Esophagus squamous epithelium (tissue), 5 donors: Measurements from ENCODE around the gene TIPIN. TPM values are rescaled to one million over a fixed set of nuclear protein-coding genes. Genes with fewer than 3 reads are reported as not detected.
A peak's percentile ranks its signal among the peaks of the same experiment; 100 is the strongest.
"Not testable (repeated sequence)": the region's sequence is repeated elsewhere in the genome, so short reads cannot be mapped to it uniquely, and the experiment has no call there.

ENCODE experiments used
- DNase-seq: peaks from one replicate; lab custom pipeline; 2025; lab: John Stamatoyannopoulos, UW
- H3K27ac ChIP-seq, 4 donors: fragments of 200-600 bp; sonication (generic); one replicate each; pipeline ENCODE4 v1.5.1; 2016 to 2019; ENCODE audit warnings: mild to moderate bottlenecking in 1 of 4
- H3K27me3 ChIP-seq, 4 donors: fragments of 200-600 bp; sonication (generic); 1 replicate in 3 of 4; 2 replicates in 1 of 4; pipeline versions ENCODE4 v1.5.1 to v1.6.0; 2017 to 2021; ENCODE audit warnings: antibody characterized with exemption in 1 of 4
- H3K36me3 ChIP-seq, 3 donors: fragments of 200-600 bp; sonication (generic); one replicate each; pipeline ENCODE4 v1.5.1; 2016 to 2019
- H3K4me1 ChIP-seq, 3 donors: fragments of 200-600 bp; sonication (generic); one replicate each; pipeline ENCODE4 v1.5.1; 2017 to 2019
- H3K4me3 ChIP-seq, 4 donors: fragments of 200-600 bp; sonication (generic); 1 replicate in 3 of 4; 2 replicates in 1 of 4; pipeline ENCODE4 v1.5.1; 2016 to 2019; ENCODE audit warnings: mild to moderate bottlenecking in 2 of 4, moderate library complexity in 1 of 4
- H3K9me3 ChIP-seq, 3 donors: fragments of 200-600 bp; sonication (generic); one replicate each; pipeline ENCODE4 v1.5.1; 2016 to 2019
- POLR2A ChIP-seq, 4 donors: fragments of 450-650 bp; IDR thresholded peaks; one replicate each; pipeline ENCODE4 v1.6.1; 2017; ENCODE audit warnings: antibody characterized with exemption in 4 of 4, mild to moderate bottlenecking in 4 of 4, moderate library complexity in 3 of 4
- WGBS, 2 donors: methylation state at CpG; one replicate each; pipeline ENCODE4 v1.1.5; 2018; 5-methylcytosine and 5-hydroxymethylcytosine counted together
- intact Hi-C: fragments of 100-400 bp; cut with DNase I; formaldehyde crosslinking; loops from one replicate; pipeline ENCODE4 v1.15.0; 2022
- total RNA-seq, 4 donors: library from RNA; depleted of rRNA; stranded (reverse); fragments of >200 nt; gene quantifications; one replicate each; pipeline ENCODE4 v1.1.0, GENCODE V29; 2016
- TF ChIP-seq, protein P1 (sequence below), 6 experiments: fragments of 450-650 bp in 4 of 6; fragments of 200-600 bp in 2 of 6; sonication (generic) in 2 of 6; IDR thresholded peaks; one replicate each; pipeline ENCODE4 v1.5.1; 2016 to 2019; ENCODE audit warnings: antibody characterized with exemption in 6 of 6, mild to moderate bottlenecking in 4 of 6, moderate library complexity in 4 of 6
- donor health status: DM: yes; HTN: yes; CAD: no.

TIPIN gene
- total RNA-seq, 4 donors from 2014 or later, result 2.5 to 10.0 (median 6.7) TPM

GRCh38 chr15:66356077-66356358 is 467 bp downstream of the TIPIN start:
- H3K4me3 ChIP-seq, result peak overlapping the region; percentile 44 to 89 (median 74)
- peak overlapping the region; percentile 74 to 92 (median 88) for H3K27ac ChIP-seq
- intact Hi-C loops, result no loop called here
- no peaks in the 10 kb centered on the region for H3K9me3 ChIP-seq
- WGBS, 2 donors, result 3 to 4% methylated on average over 10 to 12 of the region's 12 CpGs
- H3K4me1 ChIP-seq, result peaks cover 0 to 22% (median 0%) of the 10 kb centered on the region in 3 donors
- DNase-seq, result no peak
- H3K27me3 ChIP-seq, result no peaks in the 10 kb centered on the region
- peaks cover 0 to 19% (median 0%) of the 10 kb centered on the region in 3 donors for H3K36me3 ChIP-seq
- TF ChIP-seq POLR2A (IDR thresholded peaks at IDR 0.05), result no peak

GRCh38 chr15:66348530-66348929 is 8.0 kb downstream of the TIPIN start:
- H3K4me3 ChIP-seq, H3K27me3 ChIP-seq, H3K9me3 ChIP-seq, DNase-seq, H3K4me1 ChIP-seq, H3K27ac ChIP-seq, intact Hi-C loops: not testable (repeated sequence)
- WGBS, 2 donors, result 40 to 45% methylated on average over 4 to 5 of the region's 5 CpGs
- peaks cover 0 to 70% (median 0%) of the 10 kb centered on the region in 3 donors for H3K36me3 ChIP-seq

DNA sequence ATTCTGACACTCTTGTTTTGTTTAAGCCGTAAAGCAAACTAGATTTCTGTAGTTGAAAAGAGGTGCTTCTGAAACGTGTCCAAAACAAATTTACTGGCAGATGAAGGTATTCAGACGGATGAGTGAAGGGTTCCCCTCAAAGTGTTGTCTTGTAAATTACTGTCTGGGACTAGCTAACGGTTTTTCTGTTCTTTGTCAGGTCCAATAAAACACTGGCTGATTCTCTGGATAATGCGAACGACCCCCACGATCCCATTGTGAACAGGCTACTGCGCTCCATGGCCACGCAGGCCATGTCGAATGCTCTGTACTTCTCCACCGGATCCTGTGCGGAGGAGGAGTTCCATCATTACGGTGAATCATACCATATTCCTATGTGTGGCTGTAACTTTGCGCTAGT is 27.7 kb downstream of the TIPIN start:
- H3K36me3 ChIP-seq, result peaks cover 10 to 100% (median 40%) of the 10 kb centered on the region in 3 donors
- no peaks in the 10 kb centered on the region for H3K4me1 ChIP-seq
- no peaks in the 10 kb centered on the region for H3K9me3 ChIP-seq
- intact Hi-C loops, result no loop called here
- 87 to 93% methylated on average over 14 of the region's 14 CpGs for WGBS, 2 donors
- H3K27ac ChIP-seq, result no peak overlapping the region
- no peak for DNase-seq
- no peak overlapping the region for H3K4me3 ChIP-seq
- no peaks in the 10 kb centered on the region for H3K27me3 ChIP-seq
- TF ChIP-seq POLR2A (IDR thresholded peaks at IDR 0.05), result no peak
- TF ChIP-seq, protein P1, sequence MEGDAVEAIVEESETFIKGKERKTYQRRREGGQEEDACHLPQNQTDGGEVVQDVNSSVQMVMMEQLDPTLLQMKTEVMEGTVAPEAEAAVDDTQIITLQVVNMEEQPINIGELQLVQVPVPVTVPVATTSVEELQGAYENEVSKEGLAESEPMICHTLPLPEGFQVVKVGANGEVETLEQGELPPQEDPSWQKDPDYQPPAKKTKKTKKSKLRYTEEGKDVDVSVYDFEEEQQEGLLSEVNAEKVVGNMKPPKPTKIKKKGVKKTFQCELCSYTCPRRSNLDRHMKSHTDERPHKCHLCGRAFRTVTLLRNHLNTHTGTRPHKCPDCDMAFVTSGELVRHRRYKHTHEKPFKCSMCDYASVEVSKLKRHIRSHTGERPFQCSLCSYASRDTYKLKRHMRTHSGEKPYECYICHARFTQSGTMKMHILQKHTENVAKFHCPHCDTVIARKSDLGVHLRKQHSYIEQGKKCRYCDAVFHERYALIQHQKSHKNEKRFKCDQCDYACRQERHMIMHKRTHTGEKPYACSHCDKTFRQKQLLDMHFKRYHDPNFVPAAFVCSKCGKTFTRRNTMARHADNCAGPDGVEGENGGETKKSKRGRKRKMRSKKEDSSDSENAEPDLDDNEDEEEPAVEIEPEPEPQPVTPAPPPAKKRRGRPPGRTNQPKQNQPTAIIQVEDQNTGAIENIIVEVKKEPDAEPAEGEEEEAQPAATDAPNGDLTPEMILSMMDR (IDR thresholded peaks at IDR 0.05), result no peak

- Histone ChIP-seq H3K36me3 (peaks cover 10 to 100% (median 35%) of the 10 kb centered on the region in 3 donors), H3K27ac (no peak overlapping the region), H3K27me3 (no peaks in the 10 kb centered on the region), H3K4me1 (no peaks in the 10 kb centered on the region), H3K9me3 (no peaks in the 10 kb centered on the region), H3K4me3 (no peak overlapping the region)
- WGBS, 2 donors, result 87 to 94% methylated on average over 4 of the region's 4 CpGs
- intact Hi-C loops, result no loop called here
- DNase-seq, result no peak
- TF ChIP-seq, protein P1 (IDR thresholded peaks at IDR 0.05), result no peak
- no peak for TF ChIP-seq POLR2A (IDR thresholded peaks at IDR 0.05)
These were observed 28.7 kb downstream of the TIPIN start for GRCh38 chr15:66327736-66328135.

DNA sequence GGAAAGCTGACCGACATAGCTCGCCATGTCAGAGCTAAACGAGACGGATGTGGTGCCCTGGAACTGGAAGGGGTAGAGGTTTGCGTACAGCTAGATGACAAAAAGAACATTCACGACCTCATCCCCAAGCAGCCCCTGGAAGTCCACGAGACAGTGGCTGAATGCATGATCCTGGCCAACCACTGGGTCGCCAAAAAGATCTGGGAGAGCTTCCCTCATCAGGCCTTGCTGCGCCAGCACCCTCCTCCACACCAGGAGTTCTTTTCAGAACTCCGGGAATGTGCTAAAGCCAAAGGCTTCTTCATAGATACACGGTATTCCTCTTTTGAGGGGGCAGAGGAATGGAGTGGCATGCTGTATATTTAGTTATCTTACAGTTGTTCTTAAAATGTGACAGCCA is 30.4 kb downstream of the TIPIN start:
- H3K4me1 ChIP-seq, result no peaks in the 10 kb centered on the region
- no peak for DNase-seq
- H3K9me3 ChIP-seq, result no peaks in the 10 kb centered on the region
- TF ChIP-seq, protein P1 (IDR thresholded peaks at IDR 0.05), result no peak
- no peak for TF ChIP-seq POLR2A (IDR thresholded peaks at IDR 0.05)
- no peaks in the 10 kb centered on the region for H3K27me3 ChIP-seq
- intact Hi-C loops, result no loop called here
- H3K27ac ChIP-seq, result no peak overlapping the region
- 89 to 92% methylated on average over 11 of the region's 11 CpGs for WGBS, 2 donors
- peaks cover 10 to 100% (median 38%) of the 10 kb centered on the region in 3 donors for H3K36me3 ChIP-seq
- H3K4me3 ChIP-seq, result no peak overlapping the region

GRCh38 chr15:66323312-66323928 is 33.1 kb downstream of the TIPIN start:
- Histone ChIP-seq H3K4me3 (no peak overlapping the region), H3K36me3 (peaks cover 6 to 100% (median 15%) of the 10 kb centered on the region in 3 donors), H3K9me3 (no peaks in the 10 kb centered on the region), H3K4me1 (no peaks in the 10 kb centered on the region), H3K27me3 (no peaks in the 10 kb centered on the region), H3K27ac (no peak overlapping the region)
- no peak for DNase-seq
- 83 to 84% methylated on average over 12 of the region's 12 CpGs for WGBS, 2 donors
- intact Hi-C loops, result no loop called here
- no peak for TF ChIP-seq POLR2A (IDR thresholded peaks at IDR 0.05)
- TF ChIP-seq, protein P1 (IDR thresholded peaks at IDR 0.05), result no peak
